SU-DHL-6 (cell line): ENCODE measurements around the gene CD109.

Experiments used
- H2AFZ ChIP-seq: fragments of 200-600 bp; sonication (generic); 2 replicates; pipeline ENCODE4 v1.6.1; 2014; ENCODE audit warnings: low read depth, mild to moderate bottlenecking, moderate library complexity, mixed read lengths, antibody characterized with exemption, low read length; ENCODE audit not compliant: severe bottlenecking
- H3F3A ChIP-seq: fragments of 200-600 bp; shearing (Covaris generic); 2 replicates; pipeline ENCODE4 v1.6.0; 2016; ENCODE audit warnings: antibody characterized with exemption, mild to moderate bottlenecking; ENCODE audit not compliant: insufficient read depth
- H3K27ac ChIP-seq: fragments of 200-600 bp; sonication (generic); 2 replicates; pipeline ENCODE4 v1.5.1; 2016; ENCODE audit warnings: low read depth, mild to moderate bottlenecking, low read length, moderate library complexity, mixed read lengths
- H3K27me3 ChIP-seq: fragments of 200-600 bp; sonication (generic), shearing (Covaris generic); 2 replicates; pipeline ENCODE4 v1.6.0; 2014; ENCODE audit warnings: mild to moderate bottlenecking, low read length
- H3K36me3 ChIP-seq: fragments of 200-600 bp; sonication (generic); 2 replicates; pipeline ENCODE4 v1.6.1; 2014; ENCODE audit warnings: mild to moderate bottlenecking, low read length, mixed read lengths
- H3K4me2 ChIP-seq: fragments of 300-600, 200-600 bp; shearing (Covaris generic), sonication (generic); 2 replicates; pipeline ENCODE4 v1.6.0; 2014; ENCODE audit warnings: low read length, low read depth, mild to moderate bottlenecking; ENCODE audit not compliant: poor library complexity, severe bottlenecking
- H3K4me3 ChIP-seq: fragments of 200-600 bp; sonication (generic); 2 replicates; pipeline ENCODE4 v1.5.1; 2014; ENCODE audit warnings: antibody characterized with exemption, low read length, mild to moderate bottlenecking, mixed read lengths; ENCODE audit not compliant: insufficient read depth, poor library complexity, severe bottlenecking
- H3K79me2 ChIP-seq: fragments of 200-600 bp; sonication (generic); 2 replicates; pipeline ENCODE4 v1.6.1; 2014; ENCODE audit warnings: mild to moderate bottlenecking, low read length, moderate library complexity; ENCODE audit not compliant: insufficient read depth
- H3K9ac ChIP-seq: fragments of 200-600 bp; sonication (generic); 2 replicates; pipeline ENCODE4 v1.7.0; 2014; ENCODE audit warnings: mild to moderate bottlenecking, low read length
- H3K9me2 ChIP-seq: fragments of 200-600 bp; sonication (generic); replicated peaks from 2 replicates; pipeline ENCODE4 v1.6.1; 2014; ENCODE audit warnings: low read length; ENCODE audit not compliant: insufficient read depth
- H3K9me3 ChIP-seq: fragments of 200-600 bp; sonication (generic); 2 replicates; pipeline ENCODE4 v1.6.1; 2014; ENCODE audit warnings: low read length, mixed read lengths; ENCODE audit not compliant: insufficient read depth
- H4K20me1 ChIP-seq: fragments of 200-600 bp; sonication (generic); 2 replicates; pipeline ENCODE4 v1.6.1; 2014; ENCODE audit warnings: low read depth, mild to moderate bottlenecking, antibody characterized with exemption, low read length, moderate library complexity, mixed read lengths
- EZH2phosphoT487 ChIP-seq: fragments of 200-600 bp; sonication (generic), shearing (Covaris generic); conservative IDR thresholded peaks from 2 replicates; pipeline ENCODE4 v1.6.1; 2018; ENCODE audit warnings: mild to moderate bottlenecking, antibody characterized with exemption, low read length, moderate library complexity, mixed read lengths
- TF ChIP-seq, protein P1 (sequence below): fragments of 200-600 bp; sonication (generic); IDR thresholded peaks from one replicate; pipeline ENCODE4 v1.5.1; 2017; ENCODE audit warnings: antibody characterized with exemption, mild to moderate bottlenecking, low read length, moderate library complexity; ENCODE audit not compliant: insufficient read depth, poor library complexity, severe bottlenecking

The CD109 gene

DNA sequence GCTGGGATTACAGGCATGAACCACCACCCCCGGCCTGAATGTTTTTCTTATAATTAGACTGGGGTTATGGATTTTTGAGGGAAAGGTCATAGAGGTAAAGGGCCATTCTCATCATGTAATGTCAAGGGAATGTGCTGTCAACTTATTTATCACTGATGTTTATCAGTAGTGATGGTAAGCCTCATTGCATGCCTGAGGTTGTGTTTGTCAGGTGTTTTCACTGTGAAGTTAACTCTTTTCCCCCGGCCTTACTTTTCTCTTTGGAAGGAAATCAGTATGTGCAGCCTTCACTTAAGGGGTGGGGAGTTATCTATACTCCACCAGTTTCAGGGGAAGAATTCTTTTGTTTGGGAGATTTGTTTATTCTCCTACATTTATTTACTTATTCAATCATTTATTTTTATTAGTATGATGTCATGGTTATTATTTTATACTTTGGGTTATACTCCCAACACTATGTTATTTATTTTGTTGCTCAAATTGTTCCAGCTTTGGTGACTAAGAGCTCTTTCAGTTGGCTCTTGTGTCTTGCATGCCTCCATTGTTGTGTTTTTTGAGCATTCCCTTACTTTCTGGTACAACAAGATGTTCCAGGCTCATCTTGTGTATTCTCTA lies 39.4 kb upstream of the CD109 start:
- Histone ChIP-seq H3K27ac (no peak overlapping the region), H3K9ac (no peak overlapping the region), H3K4me2 (no peak overlapping the region), H3K36me3 (no peaks in the 10 kb centered on the region), H3F3A (peaks cover 26% of the 10 kb centered on the region), H3K4me3 (no peak overlapping the region), H3K9me2 (no peaks in the 10 kb centered on the region), H2AFZ (no peak overlapping the region), H3K9me3 (no peaks in the 10 kb centered on the region), H3K27me3 (no peaks in the 10 kb centered on the region), H4K20me1 (no peaks in the 10 kb centered on the region), H3K79me2 (peaks cover 7% of the 10 kb centered on the region)
- TF ChIP-seq, protein P1, sequence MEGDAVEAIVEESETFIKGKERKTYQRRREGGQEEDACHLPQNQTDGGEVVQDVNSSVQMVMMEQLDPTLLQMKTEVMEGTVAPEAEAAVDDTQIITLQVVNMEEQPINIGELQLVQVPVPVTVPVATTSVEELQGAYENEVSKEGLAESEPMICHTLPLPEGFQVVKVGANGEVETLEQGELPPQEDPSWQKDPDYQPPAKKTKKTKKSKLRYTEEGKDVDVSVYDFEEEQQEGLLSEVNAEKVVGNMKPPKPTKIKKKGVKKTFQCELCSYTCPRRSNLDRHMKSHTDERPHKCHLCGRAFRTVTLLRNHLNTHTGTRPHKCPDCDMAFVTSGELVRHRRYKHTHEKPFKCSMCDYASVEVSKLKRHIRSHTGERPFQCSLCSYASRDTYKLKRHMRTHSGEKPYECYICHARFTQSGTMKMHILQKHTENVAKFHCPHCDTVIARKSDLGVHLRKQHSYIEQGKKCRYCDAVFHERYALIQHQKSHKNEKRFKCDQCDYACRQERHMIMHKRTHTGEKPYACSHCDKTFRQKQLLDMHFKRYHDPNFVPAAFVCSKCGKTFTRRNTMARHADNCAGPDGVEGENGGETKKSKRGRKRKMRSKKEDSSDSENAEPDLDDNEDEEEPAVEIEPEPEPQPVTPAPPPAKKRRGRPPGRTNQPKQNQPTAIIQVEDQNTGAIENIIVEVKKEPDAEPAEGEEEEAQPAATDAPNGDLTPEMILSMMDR: no peak
- TF ChIP-seq EZH2phosphoT487: no peak

DNA sequence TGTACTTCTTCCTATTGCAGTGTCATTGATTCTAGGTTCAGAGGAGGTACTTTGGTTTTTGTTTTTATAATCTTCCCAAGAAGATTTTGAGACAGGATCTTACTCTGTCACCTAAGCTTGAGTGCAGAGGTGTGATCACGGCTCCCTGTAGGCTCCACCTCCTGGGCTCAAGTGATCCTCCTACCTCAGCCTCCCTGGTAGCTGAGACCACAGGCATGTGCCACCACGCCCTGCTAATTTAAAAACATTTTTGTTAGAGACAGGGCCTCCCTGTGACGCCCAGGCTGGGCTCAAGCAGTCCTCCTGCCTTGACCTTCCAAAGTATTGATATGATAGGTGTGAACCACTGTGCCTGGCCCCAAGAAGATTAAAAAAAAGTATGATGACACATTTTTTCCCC lies 38.8 kb upstream of the CD109 start:
- Histone ChIP-seq H3K4me2 (no peak overlapping the region), H3K9me2 (no peaks in the 10 kb centered on the region), H3K9ac (no peak overlapping the region), H3K27me3 (no peaks in the 10 kb centered on the region), H3K9me3 (no peaks in the 10 kb centered on the region), H3K36me3 (no peaks in the 10 kb centered on the region), H3K79me2 (peaks cover 1% of the 10 kb centered on the region), H4K20me1 (no peaks in the 10 kb centered on the region), H3F3A (peaks cover 20% of the 10 kb centered on the region), H3K27ac (no peak overlapping the region), H3K4me3 (no peak overlapping the region), H2AFZ (no peak overlapping the region)
- TF ChIP-seq, protein P1: no peak
- no peak for TF ChIP-seq EZH2phosphoT487

DNA sequence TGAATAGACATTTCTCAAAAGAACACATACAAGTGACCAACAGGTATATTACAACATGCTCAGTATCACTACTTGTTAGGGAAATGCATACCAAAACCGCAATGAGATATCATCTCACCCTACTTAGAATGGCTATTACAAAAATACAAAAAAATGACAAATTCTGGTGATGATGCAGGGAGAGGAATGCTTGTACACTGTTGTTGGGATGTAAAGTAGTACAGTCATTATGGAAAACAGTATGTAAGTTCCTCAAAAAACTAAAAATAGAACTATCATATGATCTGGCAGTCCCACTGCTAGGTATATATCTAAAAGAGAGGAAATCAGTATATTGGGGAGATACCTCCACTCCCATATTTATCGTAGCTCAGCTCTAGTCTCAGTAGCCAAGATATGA lies 31.3 kb upstream of the CD109 start:
- no peak overlapping the region for H3K4me2 ChIP-seq
- H4K20me1 ChIP-seq: no peaks in the 10 kb centered on the region
- H3K36me3 ChIP-seq: no peaks in the 10 kb centered on the region
- no peaks in the 10 kb centered on the region for H3F3A ChIP-seq
- no peak overlapping the region for H3K27ac ChIP-seq
- TF ChIP-seq, protein P1: no peak
- no peak for TF ChIP-seq EZH2phosphoT487
- H2AFZ ChIP-seq: no peak overlapping the region
- no peaks in the 10 kb centered on the region for H3K9me2 ChIP-seq
- H3K9me3 ChIP-seq: no peaks in the 10 kb centered on the region
- H3K9ac ChIP-seq: no peak overlapping the region
- H3K4me3 ChIP-seq: no peak overlapping the region
- H3K79me2 ChIP-seq: no peaks in the 10 kb centered on the region
- no peaks in the 10 kb centered on the region for H3K27me3 ChIP-seq
